ENCODE measurements around the gene PLA2G4D.

The PLA2G4D gene

GRCh38 chr15:42027521-42027920 lies 66.8 kb downstream of the PLA2G4D start:
- no peak for DNase-seq (ENCODE audit: low read depth)
- TF ChIP-seq CTCF (IDR thresholded peaks at IDR 0.05; ENCODE audit: low read depth, low read length), result no peak
- no peak for TF ChIP-seq MYC (IDR thresholded peaks at IDR 0.05; ENCODE audit: low read depth, low read length)
- TF ChIP-seq POLR2A (IDR thresholded peaks at IDR 0.05; ENCODE audit: extremely low read depth, insufficient read length), result no peak
- TF ChIP-seq MAX (IDR thresholded peaks at IDR 0.05; ENCODE audit: low read depth, low read length), result no peak
- no peak overlapping the region for H3K4me3 ChIP-seq (ENCODE audit: low read depth, low read length)

- TF ChIP-seq MAX (IDR thresholded peaks at IDR 0.05; ENCODE audit: low read depth, low read length) (no peak), MYC (IDR thresholded peaks at IDR 0.05; ENCODE audit: low read depth, low read length) (no peak), POLR2A (IDR thresholded peaks at IDR 0.05; ENCODE audit: extremely low read depth, insufficient read length) (no peak), CTCF (IDR thresholded peaks at IDR 0.05; ENCODE audit: low read depth, low read length) (no peak)
- DNase-seq (ENCODE audit: low read depth), result no peak
Observed at GRCh38 chr15:42024303-42024702, 70.1 kb downstream of the PLA2G4D start.

GRCh38 chr15:42021593-42021992 lies 72.8 kb downstream of the PLA2G4D start:
- DNase-seq (ENCODE audit: low read depth), result no peak
- TF ChIP-seq MYC (IDR thresholded peaks at IDR 0.05; ENCODE audit: low read depth, low read length) (no peak), POLR2A (IDR thresholded peaks at IDR 0.05; ENCODE audit: extremely low read depth, insufficient read length) (no peak), MAX (IDR thresholded peaks at IDR 0.05; ENCODE audit: low read depth, low read length) (no peak), CTCF (IDR thresholded peaks at IDR 0.05; ENCODE audit: low read depth, low read length) (no peak)

More at GRCh38 chr15:42024303-42024702, 70.1 kb downstream of the PLA2G4D start:
- H3K4me3 ChIP-seq (ENCODE audit: low read depth, low read length), result no peak overlapping the region

GRCh38 chr15:42020713-42021273 lies 73.6 kb downstream of the PLA2G4D start, which contains the start of gene PLA2G4E:
Gene PLA2G4E (minus strand): TSS chr15:42021042. CDS start chr15:42021030, 12 bp downstream.
- DNase-seq (ENCODE audit: low read depth), result no peak
- no peak within 1 kb of the TSS for H3K4me3 ChIP-seq (ENCODE audit: low read depth, low read length)
- no peak for TF ChIP-seq MAX (IDR thresholded peaks at IDR 0.05; ENCODE audit: low read depth, low read length)
- TF ChIP-seq CTCF (IDR thresholded peaks at IDR 0.05; ENCODE audit: low read depth, low read length), result no peak
- TF ChIP-seq POLR2A (IDR thresholded peaks at IDR 0.05; ENCODE audit: extremely low read depth, insufficient read length), result no peak
- no peak for TF ChIP-seq MYC (IDR thresholded peaks at IDR 0.05; ENCODE audit: low read depth, low read length)

More at GRCh38 chr15:42021593-42021992, 72.8 kb downstream of the PLA2G4D start:
- no peak overlapping the region for H3K4me3 ChIP-seq (ENCODE audit: low read depth, low read length)

- no peak overlapping the region for H3K4me3 ChIP-seq (ENCODE audit: low read depth, low read length)
- DNase-seq (ENCODE audit: low read depth), result no peak
- no peak for TF ChIP-seq CTCF (IDR thresholded peaks at IDR 0.05; ENCODE audit: low read depth, low read length)
- no peak for TF ChIP-seq MYC (IDR thresholded peaks at IDR 0.05; ENCODE audit: low read depth, low read length)
Observed at GRCh38 chr15:42018306-42019224, 75.8 kb downstream of the PLA2G4D start.
